Activated effector memory CD4-positive, alpha-beta T cell treated with Interleukin-2 at 50 U/mL for 16 hours (primary cell): ENCODE data around the gene HIPK4.
A peak's percentile ranks its signal among the peaks of the same experiment; 100 is the strongest.

Experiments used
- DNase-seq: peaks from one replicate; pipeline ENCODE4 v3.0.0-alpha.2; 2020

HIPK4 gene

DNA sequence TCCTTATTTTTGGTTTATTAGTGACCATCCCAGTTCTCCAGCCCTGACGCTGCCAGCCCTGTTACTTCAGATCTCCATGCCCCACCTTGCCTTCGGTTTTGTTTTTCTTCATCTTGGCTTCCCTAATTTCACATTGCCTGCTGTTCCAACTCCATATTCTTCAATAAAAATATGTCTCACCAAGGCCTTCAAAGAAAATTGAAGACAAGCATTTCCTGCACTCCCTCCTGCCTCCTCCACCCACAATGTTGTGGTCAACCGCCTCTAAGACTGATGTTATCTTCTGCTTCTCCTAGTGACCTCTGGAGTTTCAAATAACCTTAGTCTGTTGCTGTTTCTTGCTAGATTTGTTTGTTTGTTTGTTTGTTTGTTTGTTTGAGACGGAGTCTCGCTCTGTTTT is 26.9 kb downstream of the HIPK4 start:
- no peak for DNase-seq

DNA sequence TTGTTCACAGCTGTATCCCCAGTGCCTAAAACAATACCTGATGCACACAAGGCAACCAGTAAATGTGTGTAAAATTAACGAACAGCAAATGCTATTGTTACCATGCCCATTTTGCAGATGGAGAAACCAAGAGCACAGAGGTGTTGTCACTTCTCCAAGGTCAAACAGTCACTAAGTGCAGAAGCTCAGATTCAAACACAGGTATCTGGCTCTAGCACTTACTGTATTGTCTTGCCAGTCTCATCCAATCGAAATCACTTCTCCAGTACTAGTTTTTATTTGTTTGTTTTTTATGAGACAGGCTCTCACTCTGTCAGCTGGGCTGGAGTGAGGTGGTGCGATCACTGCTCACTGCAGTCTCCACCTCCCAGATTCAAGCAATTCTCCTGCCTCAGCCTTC is 27.8 kb downstream of the HIPK4 start:
- no peak for DNase-seq

DNA sequence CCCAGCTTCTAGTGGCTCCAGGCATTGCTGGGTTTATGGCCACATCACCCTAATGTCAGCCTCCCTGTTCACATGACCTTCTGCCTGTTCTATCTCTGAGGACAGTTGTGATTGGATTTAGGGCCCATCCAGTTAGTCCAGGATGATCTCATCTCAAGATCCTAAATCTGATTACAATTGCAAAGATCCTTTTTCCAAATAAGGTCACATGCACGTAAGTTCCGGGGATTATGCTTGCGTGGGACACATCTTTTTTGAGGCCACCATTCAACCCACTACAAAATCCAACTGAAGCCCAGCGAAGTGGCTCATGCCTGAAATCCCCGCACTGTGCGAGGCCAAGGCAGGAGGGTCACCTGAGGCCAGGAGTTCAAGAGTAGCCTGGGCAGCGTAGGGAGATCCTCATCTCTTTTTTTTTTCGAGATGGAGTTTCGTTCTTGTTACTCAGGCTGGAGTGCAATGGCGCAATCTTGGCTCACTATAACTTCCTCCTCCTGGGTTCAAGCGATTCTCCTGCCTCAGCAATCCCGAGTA is 29.2 kb downstream of the HIPK4 start:
- DNase-seq = no peak

DNA sequence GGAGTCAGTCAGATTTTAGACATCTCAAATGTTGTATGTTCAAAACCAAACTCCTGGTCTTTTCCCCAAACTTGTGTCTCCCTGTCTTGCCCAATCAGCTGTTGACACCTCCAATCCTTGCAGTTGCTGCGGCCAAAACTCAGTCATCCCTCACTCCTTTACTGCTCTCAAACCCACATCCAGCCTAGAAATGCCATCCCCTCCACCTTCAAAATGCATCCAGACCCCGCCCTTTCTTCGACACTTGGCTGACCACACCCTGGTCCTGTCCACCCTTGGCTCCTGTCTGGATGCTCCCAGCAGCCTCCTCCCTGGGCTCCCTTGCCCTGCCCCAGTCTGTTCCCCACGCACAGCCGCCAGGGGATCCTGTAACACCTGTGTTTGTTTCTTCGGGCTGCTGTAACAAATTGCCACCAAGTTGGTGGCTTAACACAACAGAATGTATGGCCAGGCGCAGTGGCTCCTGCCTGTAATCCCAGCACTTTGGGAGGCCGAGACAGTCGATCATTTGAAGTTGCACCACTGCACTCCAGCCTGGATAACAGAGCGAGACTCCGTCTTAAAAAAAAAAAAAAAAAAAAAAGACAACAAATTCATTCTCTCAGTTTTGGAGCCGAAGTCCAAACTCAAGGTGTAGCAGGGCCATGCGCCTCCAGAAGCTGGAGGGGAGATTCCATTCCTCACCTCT is 29.8 kb downstream of the HIPK4 start:
- DNase-seq = no peak

DNA sequence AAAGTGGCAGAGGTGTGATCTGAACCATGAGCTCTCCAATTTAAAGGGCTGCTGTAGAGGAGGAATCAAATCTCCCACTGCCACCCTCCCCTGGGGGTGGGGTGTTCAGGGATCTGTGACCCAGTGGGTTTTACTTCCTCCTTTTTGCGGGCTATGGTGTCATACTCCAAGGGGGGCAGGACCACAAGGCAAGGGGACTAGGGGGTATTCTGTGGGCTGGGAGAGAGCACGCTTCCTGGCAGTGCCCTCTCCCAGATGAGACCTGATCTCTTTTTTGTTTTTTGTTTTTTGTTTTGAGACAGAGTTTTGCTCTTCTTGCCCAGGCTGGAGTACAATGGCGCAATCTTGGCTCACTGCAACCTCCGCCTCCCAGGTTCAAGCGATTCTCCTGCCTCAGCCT is 31.2 kb downstream of the HIPK4 start:
- no peak for DNase-seq

DNA sequence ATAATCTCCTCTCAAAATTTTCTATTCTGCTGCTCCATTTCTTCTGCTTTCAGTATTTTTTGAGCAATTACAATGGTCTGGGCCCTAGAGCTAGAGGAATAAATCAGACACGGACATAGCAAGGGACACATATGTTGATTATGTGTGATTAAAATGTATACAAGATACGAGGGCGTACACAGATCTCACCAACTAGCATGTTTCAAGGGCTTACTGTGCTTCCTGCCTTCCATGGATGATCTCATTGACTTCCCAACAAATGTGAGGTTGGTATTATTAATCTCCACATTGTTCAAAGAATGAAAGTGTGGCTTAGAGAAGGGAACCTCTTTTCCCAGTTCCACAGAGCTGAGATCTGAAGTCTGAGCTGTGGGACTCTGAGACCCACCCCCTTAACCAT is 32.3 kb downstream of the HIPK4 start:
- no peak for DNase-seq

DNA sequence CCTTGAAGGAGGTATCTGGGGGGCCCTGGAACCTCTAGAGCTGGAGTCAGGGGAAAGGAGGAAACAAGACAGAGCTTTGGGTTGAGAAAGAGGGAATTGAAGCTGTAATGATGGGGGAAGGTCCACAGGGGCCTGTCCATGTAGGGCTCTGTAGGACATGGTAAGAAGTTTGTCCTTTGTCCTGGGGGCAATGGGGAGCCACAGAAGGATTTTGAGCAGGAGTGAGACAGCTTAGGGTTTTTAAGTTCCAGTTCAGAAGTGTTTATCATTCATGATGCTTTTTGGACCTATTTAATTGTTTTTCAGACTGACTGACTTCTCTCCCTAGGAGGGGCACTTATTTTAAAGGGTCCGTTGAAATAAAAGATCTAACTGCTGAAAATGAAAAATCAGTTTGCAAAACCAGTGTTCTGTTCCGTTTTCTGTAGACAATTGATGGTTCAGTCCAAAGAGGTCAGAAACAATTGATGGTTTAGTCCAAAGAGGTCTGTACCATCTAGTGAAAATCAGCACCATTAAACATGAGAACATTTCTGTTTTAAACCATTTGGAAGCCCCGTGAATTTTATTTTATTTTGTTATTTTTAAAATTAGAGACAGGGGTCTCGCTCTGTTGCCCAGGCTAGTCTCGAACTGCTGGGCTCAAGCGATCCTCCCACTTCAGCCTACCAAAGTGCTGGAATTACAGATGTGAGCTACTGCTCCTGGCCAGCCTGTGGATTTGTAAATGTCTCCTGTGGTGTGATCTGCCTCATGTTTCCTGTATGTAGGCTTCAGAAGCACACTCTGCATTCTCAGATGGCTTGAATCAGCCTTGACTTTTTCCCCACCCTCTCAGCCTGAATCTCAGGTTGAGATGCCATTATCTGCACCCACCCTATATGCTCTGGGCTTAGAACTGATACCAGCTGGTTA is 33.0 kb downstream of the HIPK4 start:
- DNase-seq = no peak

DNA sequence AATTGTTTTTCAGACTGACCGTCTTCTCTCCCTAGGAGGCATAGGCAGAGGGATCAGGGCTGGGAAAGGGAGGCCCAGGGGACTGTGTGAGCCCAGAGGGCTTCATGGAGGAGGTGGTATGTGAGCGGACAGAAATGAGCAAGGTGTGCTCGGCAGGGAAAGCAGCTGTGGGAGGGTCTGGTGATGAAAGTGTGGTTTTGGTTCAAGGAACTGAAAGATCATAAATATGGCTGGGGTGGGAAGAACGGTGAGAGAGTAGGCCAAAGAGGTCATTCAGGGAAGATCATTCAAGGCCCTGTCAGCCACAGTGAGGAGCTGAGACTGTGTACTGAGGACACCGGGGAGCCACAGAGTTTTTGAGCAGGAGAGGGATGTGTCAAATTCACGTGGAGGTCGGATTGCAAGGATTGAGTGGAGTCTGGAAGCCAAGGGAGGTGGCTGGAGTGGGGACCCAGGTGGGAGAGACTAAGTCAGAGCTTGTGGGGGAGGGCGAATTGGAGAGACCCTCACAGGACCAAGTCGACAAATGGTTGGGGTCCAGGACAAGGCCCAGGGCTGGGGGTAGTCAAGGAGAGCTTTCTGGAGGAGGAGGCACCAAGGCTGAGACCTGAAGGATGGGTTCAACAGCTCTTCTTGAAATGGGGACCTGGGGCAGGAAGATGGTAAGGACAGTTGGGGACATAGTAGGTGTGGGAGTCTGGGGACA is 33.9 kb downstream of the HIPK4 start:
- no peak for DNase-seq

DNA sequence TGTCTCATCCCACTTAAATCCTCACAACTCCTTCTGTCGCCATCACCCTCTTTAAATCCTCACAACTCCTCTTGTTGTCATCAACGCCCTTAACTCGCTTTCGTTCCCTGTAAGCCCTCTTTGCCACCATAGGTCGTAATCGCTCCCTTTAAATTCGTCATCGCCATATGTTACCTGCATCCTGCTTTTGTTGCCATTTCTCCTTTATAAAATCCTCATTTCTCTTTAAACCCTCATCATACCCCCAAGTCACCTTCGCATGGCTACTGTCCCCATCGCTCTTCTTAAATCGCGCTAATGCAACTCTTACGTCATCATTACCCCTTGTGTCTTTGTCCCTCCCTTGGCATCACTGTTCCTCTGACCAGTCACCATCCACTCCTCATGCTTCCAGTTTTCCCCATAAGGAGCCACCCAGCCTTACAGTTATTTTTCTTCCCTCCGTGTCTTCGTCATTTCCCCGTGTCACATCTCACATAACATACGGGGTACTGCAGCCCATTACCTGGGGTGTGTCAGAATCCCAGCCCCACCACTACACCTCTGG is 40.9 kb downstream of the HIPK4 start:
- DNase-seq = no peak

DNA sequence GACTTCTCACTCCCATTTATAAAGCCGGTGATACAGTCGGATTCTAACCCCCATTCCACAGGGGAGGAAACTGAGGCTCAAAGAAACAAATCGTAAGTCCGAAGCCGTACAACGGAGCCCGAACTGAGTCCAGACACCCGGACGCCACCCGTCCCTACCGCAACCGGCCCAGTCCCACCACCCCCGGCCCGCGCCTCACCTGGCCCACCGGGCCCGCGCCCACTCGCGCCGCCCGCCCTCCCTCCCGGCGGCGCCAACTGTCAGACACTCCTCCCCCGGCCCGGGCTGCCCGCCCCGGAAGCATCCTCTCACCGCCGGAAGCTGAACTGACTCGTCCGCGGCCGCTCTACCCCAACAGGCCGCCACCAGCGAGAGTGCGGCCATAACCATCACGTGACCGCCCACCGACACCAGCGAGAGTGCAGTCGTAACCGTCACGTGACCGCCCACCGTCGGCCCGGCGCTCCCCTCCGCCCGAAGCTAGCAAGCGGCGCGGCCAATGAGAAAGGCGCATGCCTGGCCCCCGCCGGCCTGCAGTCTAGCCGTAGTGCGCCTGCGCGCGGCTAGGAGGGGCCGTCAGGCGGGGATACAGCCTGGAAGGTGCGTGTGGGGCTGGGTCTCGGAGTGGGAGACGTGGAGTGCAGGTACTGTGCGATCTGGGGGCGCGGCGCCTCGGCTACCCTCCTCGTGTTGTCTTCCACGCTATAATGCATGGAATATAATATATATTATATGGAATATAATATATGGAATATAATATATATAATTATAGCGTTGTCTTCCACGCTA is 41.7 kb downstream of the HIPK4 start, which contains the start of the genes C19orf47 and PLD3:
Gene C19orf47, minus strand, starts transcription at position 273 of the 789 bp plus-strand sequence. CDS start 6,540 bp downstream, outside the sequence.
Gene PLD3, plus strand, starts transcription at position 571 of the 789 bp plus-strand sequence. CDS start 17,789 bp downstream, outside the sequence.
- DNase-seq = peak; percentile 98

DNA sequence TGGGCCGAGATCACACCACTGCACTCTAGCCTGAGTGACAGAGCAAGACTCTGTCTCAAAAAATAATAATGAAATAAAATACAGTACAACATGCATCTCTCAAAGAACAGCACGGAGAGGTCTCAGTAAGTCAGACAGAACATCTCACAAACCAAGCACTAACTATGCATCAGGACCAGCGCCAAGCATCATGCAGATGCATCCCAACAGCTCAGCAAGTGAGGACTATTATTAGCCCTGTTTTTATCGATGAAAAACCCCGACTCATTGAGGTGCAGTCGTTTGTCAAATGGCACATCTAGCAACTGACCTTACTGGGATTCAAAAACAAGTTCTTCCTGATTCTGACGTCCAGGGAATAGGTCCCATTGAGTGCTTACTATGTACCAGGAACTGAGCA is 45.6 kb downstream of the HIPK4 start:
- DNase-seq = no peak

DNA sequence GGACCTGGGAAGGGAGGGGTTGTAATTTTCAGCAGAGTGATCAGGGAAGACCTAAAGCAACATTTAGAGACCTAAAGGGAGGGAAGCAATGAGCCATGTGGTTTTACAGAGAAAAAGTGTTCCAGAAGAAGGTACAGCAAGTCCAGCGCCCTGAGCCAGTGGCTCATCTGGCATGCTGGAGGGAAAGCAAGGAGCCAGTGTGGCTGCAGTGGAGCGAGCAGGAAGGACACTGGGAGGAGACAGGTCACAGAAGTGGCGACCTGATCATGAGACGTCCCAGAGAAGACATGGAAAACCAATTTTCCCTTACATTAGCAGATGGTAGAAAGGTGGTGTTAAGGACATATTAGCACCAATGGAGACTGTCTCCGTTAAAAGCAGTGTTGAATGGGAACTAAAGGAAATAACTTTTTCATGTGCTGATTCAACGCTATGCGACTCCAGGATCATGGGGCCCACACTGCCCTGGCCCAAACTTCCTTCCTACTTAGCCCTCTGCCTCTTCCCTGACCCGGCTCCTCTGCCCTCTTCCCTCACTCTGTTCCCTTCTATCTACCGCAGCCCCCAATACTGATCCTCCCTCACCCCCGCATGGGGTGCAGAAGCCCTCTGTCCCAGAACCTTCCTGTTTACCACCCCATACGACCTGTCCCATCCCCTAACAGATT is 47.2 kb downstream of the HIPK4 start:
- no peak for DNase-seq

DNA sequence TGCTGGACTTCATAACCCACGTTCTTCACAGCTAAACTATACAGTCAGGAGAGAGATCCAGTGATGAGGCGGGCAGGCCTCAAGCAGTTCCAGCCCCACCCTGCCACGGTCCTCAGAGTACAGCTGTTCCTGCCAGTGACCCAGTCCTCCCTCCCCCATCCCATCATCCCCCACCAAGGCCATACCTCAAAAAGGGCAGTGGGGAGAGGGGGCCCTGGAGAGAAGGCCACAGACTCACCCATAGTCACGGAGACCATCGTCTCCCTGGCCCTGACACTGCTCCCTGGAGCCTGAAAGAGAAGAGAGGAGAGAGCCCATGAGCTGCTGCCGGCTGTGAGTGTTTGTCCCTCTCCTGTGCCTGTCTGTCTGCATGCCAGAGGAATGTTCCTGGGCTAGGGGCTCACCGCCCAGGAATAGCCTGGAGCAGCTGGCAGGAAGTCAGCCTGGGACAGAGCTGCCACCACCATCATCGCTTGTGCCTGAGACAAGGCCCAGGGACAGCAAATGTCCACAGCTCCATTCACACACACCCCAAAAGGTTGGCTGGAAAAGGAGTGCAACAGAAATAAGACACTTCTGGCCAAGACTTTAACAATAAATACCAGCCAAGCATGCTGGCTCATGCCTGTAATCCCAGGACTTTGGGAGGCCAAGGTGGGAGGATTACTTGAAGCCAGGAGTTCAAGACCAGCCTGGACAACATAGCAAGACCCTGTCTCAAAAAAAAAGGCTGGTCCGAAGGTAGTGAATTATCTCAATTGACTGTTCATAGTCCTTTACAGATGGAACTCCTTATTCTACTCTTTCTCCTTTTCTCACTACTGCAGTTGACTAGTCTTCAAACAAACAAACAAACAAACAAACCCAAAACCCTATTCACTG is 48.1 kb downstream of the HIPK4 start:
- no peak for DNase-seq

DNA sequence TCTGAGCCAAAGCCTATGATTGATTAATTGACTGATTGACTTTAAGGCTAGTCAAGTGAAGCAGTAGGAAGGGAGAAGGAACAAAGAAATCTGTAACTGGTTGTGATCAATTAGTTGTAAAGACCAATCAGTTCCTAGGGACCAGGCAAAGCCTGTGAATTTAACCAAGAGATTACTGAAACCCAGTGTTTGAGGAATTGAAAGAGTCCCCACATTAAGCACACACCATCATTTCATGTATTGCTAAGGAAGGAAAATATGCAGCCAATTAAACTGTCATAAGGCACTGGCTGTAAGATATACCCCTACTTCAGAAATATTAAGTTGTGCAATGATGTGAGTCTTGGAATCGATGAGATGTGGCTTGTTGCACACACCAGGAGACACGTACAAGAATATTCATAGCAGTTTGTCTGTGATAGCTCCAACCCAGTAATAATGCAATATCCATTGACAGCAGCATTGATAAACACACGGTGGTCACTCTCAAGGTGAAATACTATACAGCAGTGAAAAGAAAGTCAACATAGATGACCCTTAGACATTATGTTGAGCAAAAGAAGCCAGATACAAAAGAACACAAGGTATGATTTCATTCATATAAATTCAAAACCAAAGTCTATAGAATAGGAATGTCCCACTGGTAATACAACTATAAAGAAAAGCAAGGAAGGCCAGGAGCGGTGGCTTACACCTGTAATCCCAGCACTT is 50.8 kb downstream of the HIPK4 start:
- DNase-seq = no peak

DNA sequence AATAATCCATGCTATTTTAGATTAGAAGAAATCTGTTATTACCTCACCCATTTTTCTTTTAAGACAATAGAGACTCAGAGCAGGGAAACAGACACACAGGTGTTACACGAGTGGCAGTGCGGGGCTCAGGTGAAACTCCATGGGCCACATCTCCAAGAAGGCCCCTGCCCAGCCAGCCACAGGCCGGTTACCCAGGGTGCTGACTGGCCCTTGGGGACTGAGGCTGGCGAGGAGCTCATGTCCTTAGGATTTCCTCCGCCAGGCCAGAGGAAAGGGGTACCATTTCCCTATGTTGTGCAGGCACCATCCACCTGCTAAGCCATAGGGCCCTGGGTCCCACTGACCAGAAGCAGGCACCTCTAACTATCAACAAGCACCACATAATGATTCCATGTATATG is 52.4 kb downstream of the HIPK4 start:
- no peak for DNase-seq

DNA sequence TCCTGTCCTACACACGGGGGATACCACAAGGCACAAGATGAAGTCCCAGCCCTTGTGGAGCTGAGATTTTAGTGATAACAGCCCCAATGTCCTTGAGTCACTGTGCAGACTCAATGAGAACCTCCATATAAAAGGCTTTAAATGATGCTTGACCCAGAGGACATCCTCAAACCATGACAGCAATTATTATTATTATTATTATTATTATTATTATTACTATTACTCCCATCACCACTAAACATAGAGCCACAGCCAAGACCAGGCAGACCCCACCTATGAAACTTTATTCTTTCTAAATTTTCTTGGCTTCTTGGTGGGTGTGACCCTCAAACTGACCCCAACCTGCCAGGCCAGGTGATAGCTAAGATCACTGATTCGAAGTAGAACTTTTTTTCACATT is 52.9 kb downstream of the HIPK4 start:
- DNase-seq = no peak

DNA sequence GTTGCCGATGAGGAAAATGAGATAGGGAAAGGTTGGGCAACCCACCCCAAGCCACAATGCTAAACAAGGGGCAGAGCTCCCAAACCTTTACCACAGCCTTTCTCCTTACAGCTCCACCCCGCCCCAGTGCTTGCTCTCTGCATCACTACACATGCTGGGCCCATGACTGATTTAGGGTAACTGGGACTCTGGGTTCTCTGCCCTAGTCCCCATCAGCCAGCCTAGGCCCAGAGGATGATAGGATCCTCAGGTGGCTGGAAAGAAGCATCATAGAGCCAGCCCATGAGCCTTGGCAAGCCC is 53.4 kb downstream of the HIPK4 start:
- DNase-seq = no peak

DNA sequence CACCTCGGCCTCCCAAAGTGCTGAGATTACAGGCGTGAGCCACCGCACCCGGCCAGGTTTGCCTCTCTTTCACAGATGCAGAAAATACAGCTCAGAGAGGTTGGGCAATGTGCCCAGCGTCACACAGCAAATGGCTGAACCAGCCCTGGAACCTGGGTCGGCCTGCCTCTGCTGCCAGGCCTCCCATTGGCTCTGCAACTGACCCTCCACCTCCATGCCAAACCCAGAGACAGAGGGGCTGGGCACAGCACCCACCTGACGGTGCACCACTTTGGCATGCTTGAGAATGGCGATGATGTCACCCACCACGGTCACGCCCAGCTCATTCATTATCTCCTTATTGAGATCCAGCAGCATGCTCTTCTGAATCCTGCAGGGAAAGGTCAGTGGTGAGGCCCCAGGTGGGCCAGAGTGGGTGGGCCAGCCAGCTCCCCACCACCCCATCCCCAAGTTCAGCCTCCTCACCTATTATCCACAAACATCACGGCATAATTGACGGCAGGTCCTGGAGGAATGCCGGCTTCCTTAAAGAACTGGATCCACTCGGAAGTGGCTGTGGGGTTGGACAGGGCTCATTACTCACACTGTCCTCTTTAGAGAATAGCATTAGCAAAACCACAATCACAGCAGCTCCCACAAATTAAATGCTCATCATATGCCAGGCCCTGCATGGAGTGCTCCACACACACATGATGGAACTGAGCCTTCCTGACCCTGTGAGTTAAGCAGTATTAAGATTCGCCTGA is 54.0 kb downstream of the HIPK4 start:
- DNase-seq = no peak

DNA sequence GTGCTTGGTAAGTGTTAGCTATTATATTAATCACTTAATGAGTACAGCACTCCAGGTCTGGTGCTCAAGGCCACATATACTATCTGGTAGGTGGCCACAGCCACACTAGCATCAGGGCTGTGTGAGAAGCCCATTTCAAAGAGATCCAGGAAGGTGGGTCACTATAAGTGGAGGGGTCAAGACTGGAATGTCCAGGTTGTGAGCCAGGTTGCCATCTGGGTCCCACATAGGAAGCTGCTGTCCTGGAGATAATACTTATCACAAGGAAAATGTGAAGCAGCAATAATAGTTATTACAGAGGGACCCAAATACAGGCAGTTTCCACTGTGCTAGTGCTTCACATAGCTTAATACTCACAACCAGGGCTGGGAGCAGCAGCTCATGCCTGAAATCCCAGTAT is 54.9 kb downstream of the HIPK4 start:
- DNase-seq = no peak
